Activated naive CD4-positive, alpha-beta T cell treated with anti-CD3 and anti-CD28 coated beads, Interleukin-2, amount 50 U/mL, for 24 hours (primary cell): ENCODE results near the gene JARID2.

Experiments
- H3K27ac Mint-ChIP-seq: one replicate; pipeline ENCODE4 v1.8.0; 2021; ENCODE audit warnings: mild to moderate bottlenecking, mixed read lengths
- H3K27me3 Mint-ChIP-seq: one replicate; pipeline ENCODE4 v1.8.0; 2021; ENCODE audit warnings: mixed read lengths
- H3K36me3 Mint-ChIP-seq: one replicate; pipeline ENCODE4 v1.8.0; 2021; ENCODE audit warnings: mixed read lengths
- H3K4me1 Mint-ChIP-seq: one replicate; pipeline ENCODE4 v1.8.0; 2021; ENCODE audit warnings: mixed read lengths
- H3K4me3 Mint-ChIP-seq: one replicate; pipeline ENCODE4 v1.8.0; 2021; ENCODE audit warnings: mild to moderate bottlenecking, mixed read lengths
- H3K9me3 Mint-ChIP-seq: one replicate; pipeline ENCODE4 v1.8.0; 2021; ENCODE audit warnings: mixed read lengths

Gene JARID2

GRCh38 chr6:15336900-15337560, 91.2 kb downstream of the JARID2 start:
- Mint-ChIP-seq H3K27ac (peak overlapping the region; percentile 87), H3K4me1 (peaks cover 89% of the 10 kb centered on the region), H3K4me3 (peak overlapping the region; percentile 83), H3K36me3 (peaks cover 2% of the 10 kb centered on the region), H3K27me3 (no peaks in the 10 kb centered on the region), H3K9me3 (no peaks in the 10 kb centered on the region)

- Mint-ChIP-seq H3K4me3 (peak overlapping the region; percentile 30), H3K27me3 (no peaks in the 10 kb centered on the region), H3K36me3 (peaks cover 2% of the 10 kb centered on the region), H3K4me1 (peaks cover 88% of the 10 kb centered on the region), H3K9me3 (no peaks in the 10 kb centered on the region), H3K27ac (peak overlapping the region; percentile 79)
Observed at GRCh38 chr6:15337582-15337981, 91.7 kb downstream of the JARID2 start.

GRCh38 chr6:15338476-15338875, 92.6 kb downstream of the JARID2 start:
- H3K4me1 Mint-ChIP-seq = peaks cover 91% of the 10 kb centered on the region
- no peak overlapping the region for H3K4me3 Mint-ChIP-seq
- peak overlapping the region; percentile 73 for H3K27ac Mint-ChIP-seq

GRCh38 chr6:15339081-15339480, 93.2 kb downstream of the JARID2 start:
- H3K4me3 Mint-ChIP-seq = no peak overlapping the region
- H3K36me3 Mint-ChIP-seq = no peaks in the 10 kb centered on the region
- peaks cover 91% of the 10 kb centered on the region for H3K4me1 Mint-ChIP-seq
- H3K27me3 Mint-ChIP-seq = no peaks in the 10 kb centered on the region
- peak overlapping the region; percentile 73 for H3K27ac Mint-ChIP-seq
- no peaks in the 10 kb centered on the region for H3K9me3 Mint-ChIP-seq

More at GRCh38 chr6:15338476-15338875, 92.6 kb downstream of the JARID2 start:
- no peaks in the 10 kb centered on the region for H3K27me3 Mint-ChIP-seq
- no peaks in the 10 kb centered on the region for H3K9me3 Mint-ChIP-seq
- H3K36me3 Mint-ChIP-seq = no peaks in the 10 kb centered on the region

- peak overlapping the region; percentile 79 for H3K4me3 Mint-ChIP-seq
- peak overlapping the region; percentile 89 for H3K27ac Mint-ChIP-seq
- H3K36me3 Mint-ChIP-seq = no peaks in the 10 kb centered on the region
- no peaks in the 10 kb centered on the region for H3K9me3 Mint-ChIP-seq
- H3K4me1 Mint-ChIP-seq = peaks cover 89% of the 10 kb centered on the region
- no peaks in the 10 kb centered on the region for H3K27me3 Mint-ChIP-seq
Observed at GRCh38 chr6:15340105-15340601, 94.3 kb downstream of the JARID2 start.

- H3K4me3 Mint-ChIP-seq = peak overlapping the region; percentile 79
- H3K9me3 Mint-ChIP-seq = no peaks in the 10 kb centered on the region
- H3K36me3 Mint-ChIP-seq = no peaks in the 10 kb centered on the region
- H3K27me3 Mint-ChIP-seq = no peaks in the 10 kb centered on the region
- peak overlapping the region; percentile 89 for H3K27ac Mint-ChIP-seq
- peaks cover 89% of the 10 kb centered on the region for H3K4me1 Mint-ChIP-seq
Observed at GRCh38 chr6:15340775-15341174, 94.9 kb downstream of the JARID2 start.

- Mint-ChIP-seq H3K36me3 (no peaks in the 10 kb centered on the region), H3K4me1 (peaks cover 92% of the 10 kb centered on the region), H3K4me3 (peak overlapping the region; percentile 79), H3K27ac (peak overlapping the region; percentile 89), H3K9me3 (no peaks in the 10 kb centered on the region), H3K27me3 (no peaks in the 10 kb centered on the region)
Observed at GRCh38 chr6:15341311-15342001, 95.6 kb downstream of the JARID2 start.

- peak overlapping the region; percentile 84 for H3K27ac Mint-ChIP-seq
- no peaks in the 10 kb centered on the region for H3K36me3 Mint-ChIP-seq
- H3K4me1 Mint-ChIP-seq = peaks cover 92% of the 10 kb centered on the region
- H3K9me3 Mint-ChIP-seq = no peaks in the 10 kb centered on the region
- H3K27me3 Mint-ChIP-seq = no peaks in the 10 kb centered on the region
- H3K4me3 Mint-ChIP-seq = peak overlapping the region; percentile 58
Observed at GRCh38 chr6:15342114-15342513, 96.2 kb downstream of the JARID2 start.

- no peaks in the 10 kb centered on the region for H3K36me3 Mint-ChIP-seq
- H3K9me3 Mint-ChIP-seq = no peaks in the 10 kb centered on the region
- no peaks in the 10 kb centered on the region for H3K27me3 Mint-ChIP-seq
- H3K4me3 Mint-ChIP-seq = peak overlapping the region; percentile 53
- peak overlapping the region; percentile 90 for H3K27ac Mint-ChIP-seq
- H3K4me1 Mint-ChIP-seq = peaks cover 85% of the 10 kb centered on the region
Observed at GRCh38 chr6:15343490-15344191, 97.8 kb downstream of the JARID2 start.

- no peak overlapping the region for H3K4me3 Mint-ChIP-seq
- no peaks in the 10 kb centered on the region for H3K36me3 Mint-ChIP-seq
- no peaks in the 10 kb centered on the region for H3K27me3 Mint-ChIP-seq
- peaks cover 87% of the 10 kb centered on the region for H3K4me1 Mint-ChIP-seq
- H3K9me3 Mint-ChIP-seq = no peaks in the 10 kb centered on the region
- H3K27ac Mint-ChIP-seq = no peak overlapping the region
Observed at GRCh38 chr6:15344192-15344519, 98.3 kb downstream of the JARID2 start.

GRCh38 chr6:15344831-15345230, 99.0 kb downstream of the JARID2 start:
- no peak overlapping the region for H3K4me3 Mint-ChIP-seq
- H3K36me3 Mint-ChIP-seq = peaks cover 1% of the 10 kb centered on the region
- H3K4me1 Mint-ChIP-seq = peaks cover 90% of the 10 kb centered on the region
- H3K9me3 Mint-ChIP-seq = no peaks in the 10 kb centered on the region
- H3K27ac Mint-ChIP-seq = no peak overlapping the region
- H3K27me3 Mint-ChIP-seq = no peaks in the 10 kb centered on the region

GRCh38 chr6:15346315-15346714, 100.4 kb downstream of the JARID2 start:
- peak overlapping the region; percentile 57 for H3K4me3 Mint-ChIP-seq
- peaks cover 3% of the 10 kb centered on the region for H3K36me3 Mint-ChIP-seq
- H3K4me1 Mint-ChIP-seq = peaks cover 88% of the 10 kb centered on the region
- H3K27me3 Mint-ChIP-seq = no peaks in the 10 kb centered on the region
- H3K9me3 Mint-ChIP-seq = no peaks in the 10 kb centered on the region
- peak overlapping the region; percentile 61 for H3K27ac Mint-ChIP-seq

- Mint-ChIP-seq H3K27ac (peak overlapping the region; percentile 71), H3K4me1 (peaks cover 90% of the 10 kb centered on the region), H3K27me3 (no peaks in the 10 kb centered on the region), H3K4me3 (no peak overlapping the region), H3K9me3 (no peaks in the 10 kb centered on the region), H3K36me3 (peaks cover 3% of the 10 kb centered on the region)
Observed at GRCh38 chr6:15348528-15348927, 102.7 kb downstream of the JARID2 start.

GRCh38 chr6:15349379-15349778, 103.5 kb downstream of the JARID2 start:
- no peaks in the 10 kb centered on the region for H3K9me3 Mint-ChIP-seq
- peaks cover 3% of the 10 kb centered on the region for H3K36me3 Mint-ChIP-seq
- H3K27me3 Mint-ChIP-seq = no peaks in the 10 kb centered on the region
- no peak overlapping the region for H3K4me3 Mint-ChIP-seq
- peak overlapping the region; percentile 57 for H3K27ac Mint-ChIP-seq
- H3K4me1 Mint-ChIP-seq = peaks cover 90% of the 10 kb centered on the region

- H3K27me3 Mint-ChIP-seq = no peaks in the 10 kb centered on the region
- peaks cover 87% of the 10 kb centered on the region for H3K4me1 Mint-ChIP-seq
- no peaks in the 10 kb centered on the region for H3K9me3 Mint-ChIP-seq
- peaks cover 6% of the 10 kb centered on the region for H3K36me3 Mint-ChIP-seq
- H3K4me3 Mint-ChIP-seq = no peak overlapping the region
- no peak overlapping the region for H3K27ac Mint-ChIP-seq
Observed at GRCh38 chr6:15350386-15351083, 104.7 kb downstream of the JARID2 start.
